HepG2 (cell line): ENCODE measurements around the gene AGAP3. TPM values are rescaled to one million over a fixed set of nuclear protein-coding genes. Genes with fewer than 3 reads are reported as not detected.

Source experiments
- ATAC-seq: fragments of 200-7000 bp; cut with Tn5 transposase; 3 replicates; pipeline ENCODE4 v1.9.1; 2020; ENCODE audit warnings: mild to moderate bottlenecking, moderate library complexity
- BruUV-seq: library from RNA; stranded (reverse); fragments of 400-500 nt; replicated peaks from 2 replicates; lab custom pipeline; 2021; lab: Mats Ljungman, UMichigan
- CTCF ChIA-PET: fragments of 300-600 bp; formaldehyde crosslinking; extraction: SDS; loops from one replicate; lab custom pipeline; 2021; ENCODE audit warnings: low total read pairs, inconsistent platforms, low intra/inter-chr PET ratio; lab: Yijun Ruan, JAX
- POLR2A ChIA-PET: fragments of 350-600 bp; sonication (Branson Sonifier 250); formaldehyde crosslinking; loops from one replicate; lab custom pipeline; 2020; ENCODE audit warnings: antibody characterized with exemption, inconsistent platforms; lab: Yijun Ruan, JAX
- DNase-seq: peaks from one replicate; pipeline ENCODE4 v3.0.0-alpha.2; 2015; ENCODE audit warnings: low spot score
- FAIRE-seq: peaks from 3 replicates; lab custom pipeline; 2011; peaks lifted over from hg19 to GRCh38; lab: Jason Lieb, UNC
- H2AFZ ChIP-seq: one replicate; pipeline ENCODE4 v1.6.1; 2011; ENCODE audit warnings: low read length, inconsistent platforms
- H3K27ac ChIP-seq: fragments of 300-600 bp; 3 replicates; pipeline ENCODE4 v1.8.0; 2011; ENCODE audit warnings: mixed run types, mild to moderate bottlenecking, mixed read lengths, low read length, inconsistent platforms; ENCODE audit not compliant: insufficient read depth; ENCODE audit errors: extremely low read length
- H3K27me3 ChIP-seq, 2 experiments: fragments of 200-600 bp in 1 of 2; 2 replicates in 1 of 2; 3 replicates in 1 of 2; pipeline versions ENCODE4 v1.6.0 to v1.8.0; 2011; ENCODE audit warnings: low read length in 2 of 2, mild to moderate bottlenecking in 2 of 2, moderate library complexity in 2 of 2, inconsistent platforms in 1 of 2; ENCODE audit not compliant: insufficient read depth in 2 of 2, control insufficient read depth in 1 of 2
- H3K36me3 ChIP-seq, 2 experiments: fragments of 200-600 bp in 1 of 2; replicated peaks in 1 of 2; 2 replicates in 1 of 2; 3 replicates in 1 of 2; pipeline versions ENCODE4 v1.5.1 to v1.8.0; 2011; ENCODE audit warnings: low read length in 2 of 2, inconsistent platforms in 1 of 2; ENCODE audit not compliant: insufficient read depth in 2 of 2, control insufficient read depth in 1 of 2
- H3K4me1 ChIP-seq: 2 replicates; pipeline ENCODE4 v1.5.1; 2012; ENCODE audit warnings: low read length, inconsistent platforms; ENCODE audit not compliant: insufficient read depth
- H3K4me2 ChIP-seq: 2 replicates; pipeline ENCODE4 v1.6.0; 2011; ENCODE audit warnings: low read depth, low read length, inconsistent platforms
- H3K4me3 ChIP-seq, 3 experiments: fragments of 200-600 bp in 1 of 3; sonication (generic), shearing (Covaris generic) in 1 of 3; replicated peaks in 1 of 3; 2 replicates each; pipeline ENCODE4 v1.5.1; 2011 to 2016; ENCODE audit warnings: low read length in 3 of 3, inconsistent platforms in 2 of 3, low read depth in 2 of 3, mild to moderate bottlenecking in 2 of 3, control low read depth in 1 of 3, mixed read lengths in 1 of 3; ENCODE audit not compliant: insufficient read depth in 1 of 3
- H3K79me2 ChIP-seq: one replicate; pipeline ENCODE4 v1.6.1; 2011; ENCODE audit warnings: low read length, inconsistent platforms; ENCODE audit not compliant: insufficient read depth
- H3K9ac ChIP-seq: 2 replicates; pipeline ENCODE4 v1.6.0; 2011; ENCODE audit warnings: mild to moderate bottlenecking, low read depth, low read length, inconsistent platforms; ENCODE audit not compliant: insufficient read depth
- H3K9me3 ChIP-seq: 2 replicates; pipeline ENCODE4 v1.5.1; 2012; ENCODE audit warnings: mild to moderate bottlenecking, low read length
- H4K20me1 ChIP-seq: 2 replicates; pipeline ENCODE4 v1.6.0; 2011; ENCODE audit warnings: inconsistent platforms, mild to moderate bottlenecking, low read length, moderate library complexity; ENCODE audit not compliant: insufficient read depth
- BCL3 ChIP-seq: sonication (generic); formaldehyde crosslinking; IDR thresholded peaks from 2 replicates; pipeline ENCODE4 v1.5.1; 2020; ENCODE audit warnings: mild to moderate bottlenecking, missing genetic modification reagents, moderate library complexity
- CENPT ChIP-seq: sonication (generic); formaldehyde crosslinking; IDR thresholded peaks from 2 replicates; pipeline ENCODE4 v1.8.0; 2022; ENCODE audit warnings: low read depth, mild to moderate bottlenecking, moderate library complexity, missing genetic modification reagents
- E2F5 ChIP-seq: sonication (generic); formaldehyde crosslinking; conservative IDR thresholded peaks from 2 replicates; pipeline ENCODE4 v1.4.0; 2020; ENCODE audit warnings: missing genetic modification reagents
- GPBP1L1 ChIP-seq: sonication (generic); formaldehyde crosslinking; IDR thresholded peaks from 2 replicates; pipeline ENCODE4 v1.5.0; 2020; ENCODE audit warnings: mild to moderate bottlenecking, missing genetic modification reagents
- HOXA5 ChIP-seq: sonication (generic); formaldehyde crosslinking; IDR thresholded peaks from 2 replicates; pipeline ENCODE4 v1.4.0; 2020; ENCODE audit warnings: missing genetic modification reagents
- KMT2B ChIP-seq: IDR thresholded peaks from 2 replicates; pipeline ENCODE4 v1.6.1; 2016; ENCODE audit warnings: missing genetic modification reagents, missing compliant biosample characterization
- MNT ChIP-seq: fragments of 450-650 bp; IDR thresholded peaks from 2 replicates; pipeline ENCODE4 v1.6.1; 2016
- MXD4 ChIP-seq: IDR thresholded peaks from 2 replicates; pipeline ENCODE4 v1.6.1; 2016; ENCODE audit warnings: mild to moderate bottlenecking, missing biosample characterization, missing genetic modification reagents
- MXI1 ChIP-seq: IDR thresholded peaks from 3 replicates; pipeline ENCODE4 v1.6.1; 2012; ENCODE audit warnings: low read depth, low read length, inconsistent platforms, borderline replicate concordance
- SIN3A ChIP-seq: IDR thresholded peaks from 2 replicates; pipeline ENCODE4 v1.6.1; 2011; ENCODE audit warnings: low read depth, mild to moderate bottlenecking, control low read depth, low read length, borderline replicate concordance
- SP140L ChIP-seq: sonication (generic); formaldehyde crosslinking; IDR thresholded peaks from 2 replicates; pipeline ENCODE4 v1.4.0; 2020; ENCODE audit warnings: missing genetic modification reagents, borderline replicate concordance
- TFE3 ChIP-seq: IDR thresholded peaks from 2 replicates; pipeline ENCODE4 v1.6.1; 2016
- ZBTB3 ChIP-seq: sonication (generic); formaldehyde crosslinking; IDR thresholded peaks from 2 replicates; pipeline ENCODE4 v1.4.0; 2020; ENCODE audit warnings: low read depth, mild to moderate bottlenecking, moderate library complexity, missing genetic modification reagents, borderline replicate concordance
- ZBTB7B ChIP-seq: sonication (generic); formaldehyde crosslinking; IDR thresholded peaks from 2 replicates; pipeline ENCODE4 v1.4.0; 2020; ENCODE audit warnings: missing genetic modification reagents
- ZFP62 ChIP-seq: sonication (generic); formaldehyde crosslinking; IDR thresholded peaks from 2 replicates; pipeline ENCODE4 v1.4.0; 2020; ENCODE audit warnings: missing genetic modification reagents
- ZNF329 ChIP-seq: sonication (generic); formaldehyde crosslinking; IDR thresholded peaks from 2 replicates; pipeline ENCODE4 v1.9.0; 2021; ENCODE audit warnings: low read depth, mild to moderate bottlenecking, missing genetic modification reagents
- ZNF350 ChIP-seq: sonication (generic); formaldehyde crosslinking; IDR thresholded peaks from 2 replicates; pipeline ENCODE4 v1.4.0; 2020; ENCODE audit warnings: mild to moderate bottlenecking, low read depth, missing genetic modification reagents, borderline replicate concordance
- ZNF660 ChIP-seq: sonication (generic); formaldehyde crosslinking; IDR thresholded peaks from 2 replicates; pipeline ENCODE4 v1.5.1; 2020; ENCODE audit warnings: mild to moderate bottlenecking, low read depth, missing genetic modification reagents, borderline replicate concordance
- WGBS: methylation state at CpG from one replicate; pipeline ENCODE4 v1.1.6; 2017; ENCODE audit warnings: low lambda C conversion rate; 5-methylcytosine and 5-hydroxymethylcytosine counted together
- in situ Hi-C: cut with HindIII; loops from 2 replicates; pipeline ENCODE4 v1.10.0; 2017; ENCODE audit warnings: low pct_unique_long_range_greater_than_20kb; ENCODE audit not compliant: extremely low pct_ligation_motif_present
- intact Hi-C: fragments of 100-400 bp; cut with micrococcal nuclease; formaldehyde crosslinking; loops from one replicate; pipeline ENCODE4 v1.10.0; 2022; ENCODE audit not compliant: unreplicated experiment
- polyA plus RNA-seq, 8 experiments: library from polyadenylated mRNA; depleted of rRNA in 3 of 8; stranded (reverse) in 7 of 8; unstranded in 1 of 8; fragments of >200 nt; fragmentation: Illumina TruSeq in 4 of 8; extraction: Trizol in 4 of 8; gene quantifications; 2 replicates each; pipeline versions ENCODE4 v1.2.1 to v1.2.3, GENCODE V29; 2011 to 2016; ENCODE audit warnings: low read depth in 4 of 8, missing spikeins in 1 of 8, mixed read lengths in 1 of 8; ENCODE audit not compliant: insufficient read depth in 1 of 8
- total RNA-seq, 5 experiments: library from RNA; depleted of rRNA; stranded (reverse); fragments of >200 nt; fragmentation: Illumina TruSeq; extraction: Trizol; gene quantifications; 2 replicates each; pipeline ENCODE4 v1.2.3, GENCODE V29; 2016; ENCODE audit warnings: low read depth in 1 of 5

AGAP3 gene
- total and polyA plus RNA-seq, 2 of the 13 experiments (the other 11 are each of a cell fraction or from before 2014, with no cell fraction given) = 31.3 to 61.4 TPM

- no peak for FAIRE-seq
- in situ Hi-C loops (no loop called here), intact Hi-C loops (no loop called here)
- H3K36me3 ChIP-seq = 0 out of 5 replicates have a peak, but pooled peaks cover 0 to 2% of the 10 kb centered on the region in 2 experiments
- ChIA-PET CTCF (no interaction called here), POLR2A (interaction anchor here (1.3 to 1.8 kb wide), 2 partner anchors 29 to 48 kb away, joined by 4 to 6 read pairs; partner anchors contain the start of gene ABCB8)
- peak within 1 kb of the TSS; percentile 86 for H3K27ac ChIP-seq
- no peaks in the 10 kb centered on the region for H4K20me1 ChIP-seq
- WGBS = 2% methylated on average over 18 of the region's 30 CpGs
- no peaks in the 10 kb centered on the region; a peak in 1 of 5 replicates for H3K27me3 ChIP-seq
- no TSS peak for BruUV-seq
- peak within 1 kb of the TSS; percentile 87 for H3K9ac ChIP-seq
- H2AFZ ChIP-seq = peak within 1 kb of the TSS; percentile 62
- DNase-seq = no peak
- peak; percentile 13 for ATAC-seq
- H3K79me2 ChIP-seq = peaks cover 14% of the 10 kb centered on the region
- H3K4me3 ChIP-seq = peak within 1 kb of the TSS; percentile 76 to 92 (median 90)
- H3K9me3 ChIP-seq = no peaks in the 10 kb centered on the region
- H3K4me1 ChIP-seq = peaks cover 42% of the 10 kb centered on the region
- peak within 1 kb of the TSS; percentile 99 for H3K4me2 ChIP-seq
- TF ChIP-seq MXD4 (CRISPR knock-in tag) = no peak
- 0 out of 2 replicates have a peak, but pooled peaks have one; percentile 35 for TF ChIP-seq KMT2B
- no peak for TF ChIP-seq E2F5 (CRISPR knock-in tag)
- TF ChIP-seq ZNF350 = no peak
- no peak for TF ChIP-seq ZNF329 (CRISPR knock-in tag)
- TF ChIP-seq SP140L (CRISPR knock-in tag) = 0 out of 2 replicates have a peak, but pooled peaks have one; percentile 7
- TF ChIP-seq MXI1 = no peak
- no peak for TF ChIP-seq BCL3 (CRISPR knock-in tag)
- TF ChIP-seq CENPT (CRISPR knock-in tag) = no peak
- TF ChIP-seq GPBP1L1 (CRISPR knock-in tag) = no peak
- no peak for TF ChIP-seq TFE3 (CRISPR knock-in tag)
- TF ChIP-seq ZBTB7B (CRISPR knock-in tag) = peak; percentile 38; the same call in 1 of the 2 replicates
- TF ChIP-seq ZFP62 (CRISPR knock-in tag) = no peak
- no peak for TF ChIP-seq ZBTB3 (CRISPR knock-in tag)
- TF ChIP-seq HOXA5 = no peak
- TF ChIP-seq ZNF660 (CRISPR knock-in tag) = no peak
- no peak for TF ChIP-seq MNT
- TF ChIP-seq SIN3A = 0 out of 2 replicates have a peak, but pooled peaks have one; percentile 46
These were observed 28.7 kb upstream of the AGAP3 start, which contains the start of gene CDK5 for GRCh38 chr7:151057506-151057988. Gene CDK5, minus strand, starts transcription at chr7:151057897. Its CDS starts 49 bp downstream, at chr7:151057848.
